ENCODE results near the gene SMIM45.
A peak's percentile ranks its signal among the peaks of the same experiment; 100 is the strongest.

Gene SMIM45

DNA sequence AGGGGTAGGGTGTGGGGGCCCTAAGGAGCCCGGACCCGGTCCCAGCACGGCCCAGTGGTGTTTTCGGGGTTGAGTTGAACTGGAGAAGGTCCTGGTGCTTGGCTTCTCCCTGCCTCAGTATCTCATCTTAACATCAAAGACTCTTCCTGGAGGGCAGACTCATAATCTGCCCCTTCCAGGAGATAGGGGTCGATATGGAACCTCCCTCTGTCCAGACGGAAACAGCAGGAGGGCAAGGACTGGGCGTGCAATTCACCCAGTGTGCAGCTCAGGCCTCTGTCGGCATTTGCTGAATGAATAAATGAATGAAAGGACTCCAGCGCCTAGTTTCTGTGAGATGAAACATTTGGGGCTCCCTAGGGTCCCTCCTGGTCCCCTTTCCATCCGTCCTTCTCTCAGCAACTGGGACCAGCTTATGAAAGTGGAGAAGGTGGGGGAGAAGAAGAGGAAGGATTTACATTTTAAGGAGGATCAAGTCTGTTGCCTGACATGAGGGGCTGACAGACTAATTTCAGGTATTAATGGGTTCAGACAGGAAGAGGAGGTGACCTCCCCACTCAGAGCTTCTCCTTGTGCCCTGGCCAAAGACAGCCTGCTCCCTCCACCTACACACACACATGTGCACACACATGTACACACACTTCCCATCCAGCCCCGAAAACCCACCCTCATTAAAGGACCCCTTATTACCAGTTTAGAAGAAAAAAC is 36.0 kb upstream of the SMIM45 start:
- DNase-seq, result no peak

DNA sequence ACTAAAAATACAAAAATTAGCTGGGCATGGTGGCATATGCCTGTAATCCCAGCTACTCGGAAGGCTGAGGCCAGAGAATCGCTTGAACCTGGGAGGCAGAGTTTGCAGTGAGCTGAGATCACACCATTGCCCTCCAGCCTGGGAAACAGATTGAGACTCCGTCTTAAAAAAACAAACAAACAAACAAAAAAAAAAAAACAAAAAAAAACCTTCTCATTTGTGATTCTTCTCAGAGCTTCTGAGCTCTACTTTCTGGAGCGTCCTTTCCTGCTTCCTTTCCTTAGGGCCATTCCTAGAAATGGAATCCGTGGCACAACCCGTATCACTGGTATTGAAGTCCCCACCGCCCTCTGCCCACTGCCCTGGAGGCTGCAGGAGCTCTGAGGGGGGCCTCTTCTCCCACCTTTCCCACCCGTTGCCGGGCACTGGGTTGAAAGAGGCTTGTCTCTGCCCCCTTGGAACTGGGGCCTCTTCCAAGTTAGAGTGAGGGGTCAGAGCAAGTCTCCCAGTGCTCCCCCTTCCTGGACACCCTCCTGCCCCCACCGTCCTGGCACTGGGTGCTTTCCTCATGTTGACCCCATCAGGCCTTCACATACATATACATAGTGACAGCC is 35.1 kb upstream of the SMIM45 start:
- DNase-seq, result no peak

- DNase-seq, result no peak
Observed at GRCh38 chr22:41917375-41917902, 34.5 kb upstream of the SMIM45 start.

DNA sequence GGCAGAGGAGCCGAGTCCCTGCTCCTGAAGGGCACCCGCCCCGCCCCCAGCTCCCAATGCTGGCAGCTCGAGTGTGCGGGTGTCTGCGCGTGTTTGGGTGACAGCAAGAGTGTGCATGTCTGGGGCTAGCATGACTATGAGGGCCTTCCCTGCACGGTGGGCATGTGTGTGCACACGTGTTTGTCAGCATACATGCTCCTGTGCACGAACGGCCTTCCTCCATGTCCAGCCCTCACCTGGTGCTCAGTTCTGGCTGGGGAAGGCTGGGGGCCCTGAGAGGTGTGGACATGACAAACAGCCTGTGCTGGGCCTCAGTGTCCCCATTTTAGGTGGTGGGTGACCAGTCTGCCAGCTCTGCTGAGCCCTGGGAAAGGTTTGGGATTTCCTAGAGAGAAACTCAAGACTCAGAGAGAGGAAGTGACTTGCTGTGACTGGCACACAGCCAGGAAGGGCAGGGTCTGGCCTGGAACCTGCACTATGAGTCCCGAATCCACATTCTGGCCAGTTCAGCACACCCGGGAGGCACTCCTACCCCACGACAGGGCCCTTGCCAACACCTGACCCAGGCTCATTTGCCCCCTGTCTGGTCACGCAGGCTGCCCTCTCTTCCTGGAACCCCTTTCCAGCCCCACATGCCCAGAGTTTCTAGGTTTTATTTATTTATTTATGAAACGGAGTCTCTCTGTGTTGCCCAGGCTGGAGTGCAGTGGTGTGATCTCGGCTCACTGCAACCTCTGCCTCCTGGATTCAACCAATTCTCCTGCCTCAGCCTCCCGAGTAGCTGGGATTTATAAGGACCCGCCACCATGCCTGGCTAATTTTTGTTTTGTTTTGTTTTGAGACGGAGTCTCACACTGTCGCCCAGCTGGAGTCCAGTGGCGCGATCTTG is 33.8 kb upstream of the SMIM45 start:
- peak; percentile 37 for DNase-seq

DNA sequence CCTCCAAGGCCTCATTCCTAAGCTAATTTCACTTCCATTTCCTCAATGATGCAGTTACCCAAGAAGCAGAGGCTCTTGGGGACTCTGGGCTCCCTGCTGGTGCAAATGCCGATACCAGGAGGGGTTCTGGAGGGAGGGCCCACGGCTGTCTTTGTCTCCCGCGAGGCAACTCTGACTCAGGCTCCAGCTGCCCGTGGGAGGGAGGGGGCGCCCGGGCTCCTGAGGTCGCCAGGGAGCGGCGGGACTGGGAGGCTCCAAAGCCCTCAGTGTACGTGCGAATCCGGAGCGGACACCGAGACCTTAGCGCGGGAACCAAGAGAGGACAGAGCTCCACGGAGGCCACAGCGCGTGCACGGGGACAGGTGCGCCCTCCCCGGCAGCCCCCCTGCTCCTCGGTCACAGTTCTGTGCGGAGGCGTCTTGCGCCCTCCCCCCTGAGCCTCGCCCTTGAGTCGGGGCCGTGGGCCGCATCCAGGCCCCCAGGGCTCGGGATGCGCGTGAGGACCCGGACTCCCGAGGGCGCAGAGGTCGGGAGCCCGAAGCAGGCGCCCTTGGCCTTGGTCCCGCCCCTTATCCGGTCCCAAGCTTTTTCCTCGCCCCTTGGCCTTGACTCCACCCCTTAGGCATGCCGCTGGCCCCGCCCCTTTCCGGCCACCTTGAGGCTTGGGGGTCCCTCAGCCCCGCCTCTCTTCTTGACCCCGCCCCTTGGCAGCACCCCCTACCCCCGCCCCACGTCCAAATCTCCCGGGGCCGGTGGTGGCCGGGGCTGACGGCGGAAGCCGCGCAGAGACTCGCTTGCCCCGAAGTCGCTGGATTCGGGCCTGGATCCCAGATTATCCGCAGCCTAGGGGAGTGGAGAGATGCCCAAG is 32.4 kb upstream of the SMIM45 start:
- DNase-seq, result peak; percentile 33

DNA sequence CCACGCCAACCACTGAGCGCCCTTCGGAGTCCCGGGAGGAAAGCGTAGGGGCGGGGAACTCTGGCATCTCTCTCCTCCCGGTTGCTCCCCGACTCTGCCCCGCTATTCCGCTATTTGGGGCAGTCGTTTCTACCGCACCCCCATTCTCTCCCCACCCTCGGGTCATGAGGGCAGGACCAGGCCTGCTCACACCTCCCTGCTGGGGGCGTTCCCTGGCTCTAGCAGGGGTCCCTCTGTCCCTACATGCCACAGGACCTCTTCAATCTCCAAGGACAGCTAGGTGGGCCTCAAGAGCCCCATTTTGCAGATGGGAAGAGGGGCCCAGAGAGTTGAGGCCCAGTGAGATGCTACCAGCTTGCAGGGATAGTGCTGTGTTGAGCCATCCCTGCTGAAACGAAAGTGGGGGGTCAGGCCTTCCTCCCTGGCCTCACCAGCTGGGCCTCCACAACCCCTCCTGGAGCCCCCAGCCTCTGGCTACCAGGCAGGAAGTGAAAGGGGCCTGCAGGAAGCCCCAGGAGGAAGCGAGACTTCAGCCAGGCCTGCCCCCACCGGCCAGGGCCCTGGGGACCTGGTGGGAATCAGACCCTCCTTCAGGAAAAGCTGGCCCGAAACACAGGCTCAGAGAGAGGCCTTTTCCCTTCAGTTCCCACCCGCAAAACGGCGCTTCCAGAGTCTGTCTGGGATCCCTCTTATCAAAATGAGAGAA is 31.5 kb upstream of the SMIM45 start:
- DNase-seq, result no peak

DNA sequence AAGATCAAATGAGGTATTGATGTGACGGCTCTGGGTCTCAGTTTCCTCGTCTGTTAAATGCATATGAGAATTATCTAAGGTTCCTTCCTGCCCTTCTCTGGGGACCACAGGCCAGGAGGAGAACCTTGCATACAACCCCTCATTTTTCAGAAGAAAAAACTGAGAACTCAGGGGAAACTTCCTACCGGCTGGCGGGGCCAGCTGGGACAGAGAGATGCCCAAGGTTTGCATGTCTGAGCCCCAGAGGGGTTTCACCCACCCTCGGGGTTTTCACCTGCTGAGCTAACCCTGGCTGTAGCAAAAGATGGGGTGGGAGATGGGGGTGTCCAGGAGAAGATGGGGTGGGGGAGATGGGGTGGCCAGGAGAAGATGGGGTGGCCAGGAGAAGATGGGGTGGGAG is 29.6 kb upstream of the SMIM45 start:
- DNase-seq, result no peak

- DNase-seq, result no peak
Observed at GRCh38 chr22:41922940-41923594, 28.9 kb upstream of the SMIM45 start.

DNA sequence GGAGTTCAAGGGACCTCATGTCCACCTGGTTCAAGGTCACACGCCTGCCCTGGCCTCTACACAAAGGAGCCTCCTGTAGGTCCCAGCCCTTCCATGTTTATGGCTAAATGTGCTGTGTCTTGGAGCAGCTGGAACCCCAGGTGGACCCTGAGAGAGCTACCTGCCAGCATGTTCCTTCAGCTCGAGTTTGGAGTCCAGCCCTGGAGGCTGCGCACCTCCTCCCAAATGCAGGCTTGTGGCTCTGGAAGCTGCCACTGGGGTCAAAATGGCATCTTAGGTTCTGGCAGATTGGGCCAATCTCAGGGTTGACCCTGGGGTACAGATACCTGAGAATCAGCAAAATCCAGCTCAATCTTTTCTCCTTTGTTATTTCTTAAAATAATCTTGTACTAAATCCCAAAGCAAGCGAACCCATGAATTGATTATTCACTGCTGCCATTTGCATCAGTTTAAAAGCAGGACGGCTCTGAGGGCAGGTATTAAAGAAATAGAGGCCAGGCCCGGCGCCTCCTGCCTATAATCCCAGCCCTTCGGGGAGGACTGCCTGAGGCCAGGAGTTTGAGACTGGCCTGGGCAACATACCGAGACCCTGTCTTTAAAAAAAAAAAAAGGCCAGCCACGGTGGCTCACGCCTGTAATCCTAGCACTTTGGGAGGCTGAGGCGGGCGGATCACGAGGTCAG is 28.2 kb upstream of the SMIM45 start:
- DNase-seq, result no peak

- peak; percentile 31 for DNase-seq
Observed at GRCh38 chr22:41925783-41926460, 26.0 kb upstream of the SMIM45 start.

- no peak for DNase-seq
Observed at GRCh38 chr22:41927813-41928212, 24.1 kb upstream of the SMIM45 start.

- DNase-seq, result no peak
Observed at GRCh38 chr22:41928593-41929417, 23.1 kb upstream of the SMIM45 start.

DNA sequence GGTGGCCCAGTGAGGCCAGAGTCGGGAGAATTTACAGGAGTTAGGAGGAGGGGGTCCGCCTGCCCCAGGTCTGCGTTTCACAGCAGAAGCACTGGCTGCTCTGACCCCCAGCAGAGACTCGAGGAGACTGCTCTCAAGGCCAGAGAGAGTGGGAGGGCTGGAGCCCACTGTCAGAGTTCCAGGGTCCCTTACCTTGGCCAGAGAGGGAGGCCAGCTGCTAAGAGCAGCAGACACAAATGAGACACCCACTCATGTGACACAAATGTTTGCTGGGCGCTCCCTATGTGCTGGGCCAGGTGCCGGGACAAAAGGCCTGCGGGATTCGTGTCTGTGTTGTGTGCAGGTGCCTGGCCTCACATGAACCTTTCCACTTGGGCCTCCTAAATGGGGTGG is 22.5 kb upstream of the SMIM45 start:
- no peak for DNase-seq

- no peak for DNase-seq
Observed at GRCh38 chr22:41931701-41932269, 20.2 kb upstream of the SMIM45 start.

- DNase-seq, result no peak
Observed at GRCh38 chr22:41932353-41932752, 19.6 kb upstream of the SMIM45 start.

GRCh38 chr22:41933411-41934177 is 18.4 kb upstream of the SMIM45 start:
- no peak for DNase-seq

DNA sequence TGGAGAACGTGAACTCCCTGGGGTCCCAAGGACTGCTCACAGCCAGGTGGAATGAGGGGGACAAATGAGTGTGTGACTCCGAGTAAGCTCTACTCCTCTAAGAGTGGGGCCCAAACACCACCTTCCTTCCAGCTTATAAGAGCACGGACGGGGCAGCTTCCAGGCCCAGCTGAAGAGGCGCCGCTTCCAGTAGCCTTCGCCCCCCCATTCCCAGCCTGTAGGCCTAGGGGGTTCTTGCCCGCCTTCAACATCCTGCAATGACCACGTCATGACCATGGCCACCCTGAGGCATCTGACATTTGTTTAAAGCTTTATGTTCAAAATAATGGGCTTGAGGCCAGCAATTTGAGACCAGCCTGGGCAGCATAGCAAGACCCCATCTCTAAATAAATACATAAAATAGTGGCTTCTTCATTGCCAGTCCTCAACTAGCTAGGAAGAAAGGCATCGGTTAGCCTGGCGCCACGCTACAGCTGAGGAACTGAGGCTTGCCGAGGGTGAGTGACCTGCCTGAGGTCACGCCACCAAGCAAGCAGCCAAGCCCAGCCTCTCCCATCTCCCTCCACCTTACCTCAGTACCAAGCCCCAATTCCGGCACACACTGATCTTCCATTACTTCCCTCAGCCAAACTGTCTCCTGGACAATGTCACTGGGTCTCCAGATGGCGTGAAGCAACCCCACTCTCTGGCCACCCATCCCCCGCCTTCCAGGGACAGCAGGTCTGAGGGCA is 17.5 kb upstream of the SMIM45 start:
- DNase-seq, result no peak
